Hypothalamus (tissue), 51 donors: ENCODE data around the gene C14orf180.

Experiments used
- DNase-seq, 51 donors: peaks; one replicate each; lab custom pipeline; 2025; lab: John Stamatoyannopoulos, UW

Gene C14orf180

GRCh38 chr14:104591031-104591430 is 11.5 kb downstream of the C14orf180 start:
- DNase-seq, result no peak

DNA sequence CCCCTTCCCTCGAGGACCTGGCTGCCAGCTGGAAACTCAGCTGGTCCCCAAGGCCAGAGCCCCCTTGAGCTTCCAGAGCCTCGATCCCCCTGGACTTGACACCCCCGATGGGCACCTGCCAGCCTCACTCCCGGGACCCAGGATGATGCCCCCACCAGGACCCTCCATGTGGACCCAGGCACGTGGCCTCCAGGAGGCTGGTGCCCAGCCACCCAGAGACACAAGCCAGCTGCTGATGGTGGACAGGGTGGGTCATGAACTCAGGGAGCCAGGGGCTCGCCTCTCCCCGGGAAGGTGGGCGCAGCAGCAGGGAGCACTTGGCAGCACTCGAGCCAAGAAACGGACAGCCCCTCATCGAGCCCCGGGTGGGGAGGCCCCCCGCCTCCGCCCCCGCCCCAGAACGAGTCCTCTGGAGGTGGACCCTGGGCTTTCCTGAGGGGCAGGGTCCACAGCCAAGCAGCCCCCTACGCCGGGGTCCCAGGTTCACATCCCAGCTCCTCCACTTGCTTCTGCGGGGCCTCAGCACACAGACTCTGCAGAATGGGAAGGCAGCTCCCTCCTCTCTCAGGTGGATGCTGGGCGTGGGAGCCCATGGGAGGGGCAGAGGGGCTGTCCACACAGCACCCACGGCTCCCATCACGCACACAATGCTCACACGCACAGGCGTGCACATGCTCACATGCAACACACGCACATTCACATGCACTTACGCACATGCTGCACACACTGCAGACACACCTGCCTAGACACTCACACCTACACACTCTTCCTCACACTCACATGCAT is 12.1 kb downstream of the C14orf180 start:
- DNase-seq, result no peak

GRCh38 chr14:104592292-104592672 is 12.7 kb downstream of the C14orf180 start:
- DNase-seq, result no peak

DNA sequence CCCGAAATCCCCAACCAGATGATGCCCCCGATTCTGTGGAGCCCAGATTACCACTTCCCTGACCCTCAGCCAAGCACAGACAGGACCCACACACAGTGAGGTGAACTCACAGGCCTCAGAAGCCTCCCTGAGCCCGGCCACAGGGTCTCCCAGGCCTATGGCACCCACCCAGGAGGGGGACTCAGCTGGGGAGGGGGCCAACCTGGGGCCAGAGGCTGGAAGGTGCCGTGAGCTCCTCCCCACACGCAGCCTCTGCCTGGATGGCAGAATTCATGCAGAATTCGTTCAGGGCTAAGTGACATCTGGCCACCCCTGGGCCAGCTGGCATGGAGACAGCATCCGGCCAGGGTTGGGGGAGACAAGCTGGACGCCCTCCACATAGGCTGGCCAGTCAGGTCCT is 13.2 kb downstream of the C14orf180 start:
- no peak for DNase-seq

DNA sequence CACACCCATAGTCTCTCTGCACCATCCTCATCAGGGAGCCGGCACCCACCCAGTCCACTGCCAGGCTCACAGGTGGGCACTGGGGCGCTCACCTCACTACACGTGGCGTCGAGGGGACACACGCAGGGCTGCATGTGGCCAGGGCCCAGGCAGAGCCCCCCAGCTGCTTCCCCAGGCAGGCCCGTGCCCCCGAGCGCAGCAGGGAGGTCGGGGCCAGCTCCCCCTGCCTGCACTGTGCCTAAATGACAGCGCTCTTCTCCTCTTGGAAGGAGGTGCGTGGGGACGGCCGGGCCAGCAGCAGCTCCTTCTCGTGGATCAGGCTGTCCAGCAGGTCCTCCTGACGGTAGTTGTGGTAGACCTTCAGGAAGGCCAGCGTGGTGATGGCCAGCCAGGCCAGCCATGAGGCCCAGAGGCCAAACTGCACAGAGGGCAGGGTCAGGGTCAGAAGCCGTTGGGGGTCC is 13.7 kb downstream of the C14orf180 start:
- no peak for DNase-seq

DNA sequence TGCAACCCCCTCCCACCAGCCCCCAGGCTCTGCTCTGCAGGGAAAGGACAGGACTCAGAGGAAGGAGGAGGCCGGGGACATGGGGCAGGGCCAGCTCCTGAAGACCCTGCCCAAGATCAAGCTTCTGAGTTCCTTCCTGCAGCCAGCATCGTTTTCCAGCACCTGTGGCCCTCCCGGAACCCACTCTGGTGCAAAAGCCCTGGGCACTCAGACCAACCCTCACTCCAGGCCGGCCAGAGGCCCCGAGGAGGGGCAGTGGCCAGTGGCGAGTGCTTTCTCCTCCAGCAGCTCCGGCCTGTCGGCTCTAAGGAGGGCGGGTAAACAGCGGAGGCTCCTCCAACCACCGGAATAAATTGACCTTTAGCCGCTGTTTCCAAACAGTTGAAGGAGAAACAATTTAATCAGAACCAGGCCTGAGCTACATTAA is 14.2 kb downstream of the C14orf180 start:
- no peak for DNase-seq

GRCh38 chr14:104594310-104595046 is 14.9 kb downstream of the C14orf180 start:
- DNase-seq, result no peak

DNA sequence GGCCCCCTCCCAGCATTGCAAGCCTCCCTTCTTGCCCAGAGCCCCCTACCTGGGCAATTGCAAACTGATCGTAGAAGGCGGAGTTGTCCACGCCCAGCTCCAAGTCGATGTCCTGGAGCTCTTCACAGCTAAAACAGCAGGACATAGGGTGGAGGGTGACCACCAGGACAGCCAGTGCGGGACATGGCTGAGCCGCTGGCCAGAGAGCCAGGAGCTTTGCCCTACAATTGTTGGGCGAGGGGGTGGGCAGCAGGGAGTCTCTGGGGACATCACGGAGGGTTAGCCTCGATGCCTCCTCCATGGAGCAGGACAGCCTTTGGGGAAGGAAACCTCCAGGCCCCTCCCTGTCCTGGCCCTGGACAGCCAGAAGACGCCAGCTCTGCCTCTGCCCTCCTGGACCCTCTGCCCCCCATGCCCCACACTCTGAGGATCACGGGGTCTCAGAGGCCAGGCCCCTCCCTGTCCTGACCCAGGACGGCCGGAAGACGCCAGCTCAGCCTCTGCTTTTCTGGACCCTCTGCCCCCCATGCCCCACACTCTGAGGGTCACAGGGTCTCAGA is 15.6 kb downstream of the C14orf180 start:
- no peak for DNase-seq

DNA sequence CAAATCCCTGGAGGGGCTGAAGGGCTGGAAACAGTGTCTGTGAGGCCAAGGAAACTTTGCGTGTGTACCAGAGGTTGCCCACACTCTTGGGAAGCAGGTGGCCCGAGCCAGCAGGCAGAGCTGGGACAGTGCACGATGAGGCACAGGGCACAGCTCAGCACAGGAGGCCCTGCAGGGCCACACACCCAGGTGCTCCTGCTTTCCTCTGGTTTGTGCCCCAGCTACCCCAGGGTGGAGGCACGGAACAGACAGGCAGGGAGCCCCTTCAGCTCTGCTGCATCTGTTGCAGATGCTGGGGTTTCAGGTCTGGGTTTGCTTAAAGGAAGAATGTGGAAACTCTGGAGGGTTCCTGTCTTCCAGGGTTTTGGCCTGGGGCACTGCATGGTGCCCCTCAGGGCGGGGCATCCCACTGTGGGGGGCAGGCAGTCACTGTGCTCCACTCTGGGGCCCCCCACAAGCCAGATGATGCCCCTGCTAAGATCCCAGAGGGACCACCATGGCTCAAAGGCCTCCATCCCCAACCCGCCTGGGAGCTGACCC is 16.4 kb downstream of the C14orf180 start:
- DNase-seq, result no peak

GRCh38 chr14:104596451-104596918 is 16.9 kb downstream of the C14orf180 start:
- DNase-seq, result no peak

DNA sequence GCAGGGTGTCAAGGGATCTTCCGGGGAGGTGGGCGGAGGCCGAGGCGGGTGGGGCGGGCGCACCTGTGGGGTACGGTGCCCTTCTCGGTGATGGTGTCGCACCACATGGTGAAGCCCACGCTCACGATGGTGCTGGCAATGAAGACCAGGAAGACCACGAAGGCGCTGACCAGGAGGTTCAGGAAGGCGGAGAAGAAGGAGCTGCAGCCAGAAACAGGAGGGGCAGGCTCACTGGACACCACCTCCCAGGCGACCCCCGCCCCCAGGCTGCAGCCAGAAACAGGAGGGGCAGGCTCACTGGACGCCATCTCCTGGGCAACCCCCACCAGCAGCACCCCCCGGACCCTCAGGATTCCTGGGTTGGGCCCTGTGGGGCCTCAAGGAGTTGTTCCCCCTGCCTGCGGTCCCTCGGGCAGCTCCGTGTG is 17.4 kb downstream of the C14orf180 start:
- DNase-seq, result no peak

DNA sequence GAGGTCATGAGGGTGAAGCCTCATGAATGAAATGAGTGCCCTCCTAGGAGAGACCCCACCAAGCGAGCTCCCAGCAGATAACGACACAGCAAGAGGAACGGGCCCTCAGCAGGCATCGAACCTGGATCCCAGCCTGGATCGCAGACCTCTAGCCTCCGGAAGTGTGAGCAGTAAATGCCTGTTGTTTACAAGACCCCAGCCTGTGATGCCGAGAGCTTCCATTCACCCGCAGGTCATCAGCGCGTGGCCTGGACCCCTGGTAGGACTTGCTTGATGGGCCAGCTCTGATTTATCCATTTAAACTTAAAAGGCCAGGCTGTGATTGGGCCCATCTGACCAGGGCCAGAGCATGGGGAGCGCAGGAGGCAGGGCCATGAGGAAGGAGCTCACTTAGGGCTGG is 18.0 kb downstream of the C14orf180 start:
- no peak for DNase-seq

DNA sequence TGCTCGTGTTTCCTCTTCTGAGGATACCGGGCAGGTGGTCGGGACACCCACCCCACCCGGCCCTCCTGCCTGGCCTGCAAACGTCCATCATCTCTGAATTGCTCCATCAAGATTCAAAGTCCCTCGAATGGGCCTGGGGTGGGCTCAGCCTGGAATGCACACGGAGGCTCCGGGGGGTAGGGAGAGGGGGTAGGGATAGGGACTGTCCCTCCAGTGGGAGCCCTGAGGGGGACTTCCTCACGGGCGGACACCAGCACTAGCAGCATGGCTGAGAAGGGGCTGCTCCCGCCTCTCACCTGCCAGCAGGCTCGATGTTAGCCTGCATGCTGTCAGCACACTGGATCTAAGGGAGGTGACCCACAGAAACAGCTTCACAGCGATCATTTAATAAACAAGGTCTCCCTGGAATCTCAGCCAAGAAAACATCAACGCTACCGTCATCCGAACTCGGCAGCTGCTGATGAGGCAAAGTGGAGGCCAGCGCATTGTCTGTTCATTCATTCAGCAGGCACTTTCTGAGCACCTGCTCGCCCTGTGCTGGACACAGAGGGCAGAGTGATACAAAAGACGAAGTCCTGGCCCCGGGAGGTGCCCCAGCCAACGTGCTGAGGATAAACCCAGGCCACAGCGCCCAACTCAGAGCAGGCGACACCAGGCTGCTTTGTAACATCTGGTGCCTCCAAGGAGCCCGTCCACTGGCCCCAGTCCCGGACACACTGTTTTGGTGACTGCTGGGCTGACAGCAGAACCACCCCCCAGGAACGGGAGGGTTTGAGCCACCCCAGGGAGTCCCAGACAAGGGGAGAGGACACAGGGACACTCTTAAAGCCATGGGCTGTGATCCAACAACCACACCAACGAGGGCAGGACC is 18.7 kb downstream of the C14orf180 start:
- peak in 1 of 51 donors; percentile 42 for DNase-seq

DNA sequence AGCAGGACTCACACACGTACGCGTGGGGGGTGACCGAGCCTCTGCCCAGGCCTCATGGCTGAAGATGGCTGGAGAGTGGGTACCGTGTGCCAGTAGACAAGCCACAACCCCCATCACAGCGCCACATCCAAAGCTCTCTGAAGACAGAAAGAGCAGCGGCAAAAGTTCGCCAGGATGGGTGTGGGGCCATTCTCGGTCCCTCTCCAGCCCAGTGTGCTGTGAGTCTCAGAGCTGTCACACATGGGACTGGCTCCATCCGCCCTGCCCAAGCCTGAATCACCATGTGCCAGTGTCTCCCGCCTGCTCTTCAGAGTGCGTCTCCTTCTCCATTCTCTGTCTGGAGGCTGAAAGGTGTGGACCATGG is 19.3 kb downstream of the C14orf180 start:
- DNase-seq, result no peak

DNA sequence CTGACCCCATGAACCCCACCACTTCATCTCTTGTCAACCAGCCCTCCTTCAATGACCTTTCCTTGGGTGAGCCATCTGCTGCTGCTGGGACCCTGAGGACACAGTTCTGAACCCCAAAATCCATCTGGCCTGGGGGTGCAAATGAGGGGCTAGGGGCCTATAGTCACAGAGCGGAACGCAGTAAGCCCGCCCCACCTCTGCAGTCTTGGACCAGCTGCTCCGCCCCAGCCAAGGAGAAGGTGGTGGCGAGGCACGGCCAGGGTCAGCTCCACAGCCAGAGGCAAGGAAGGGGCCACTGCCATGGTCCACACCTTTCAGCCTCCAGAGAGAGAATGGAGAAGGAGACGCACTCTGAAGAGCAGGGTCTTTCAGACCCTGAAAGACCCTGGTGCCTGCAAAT is 19.9 kb downstream of the C14orf180 start:
- DNase-seq, result no peak

GRCh38 chr14:104600141-104600643 is 20.6 kb downstream of the C14orf180 start:
- DNase-seq, result peak in 39 of 51 donors; percentile 10 to 84 (median 49)

DNA sequence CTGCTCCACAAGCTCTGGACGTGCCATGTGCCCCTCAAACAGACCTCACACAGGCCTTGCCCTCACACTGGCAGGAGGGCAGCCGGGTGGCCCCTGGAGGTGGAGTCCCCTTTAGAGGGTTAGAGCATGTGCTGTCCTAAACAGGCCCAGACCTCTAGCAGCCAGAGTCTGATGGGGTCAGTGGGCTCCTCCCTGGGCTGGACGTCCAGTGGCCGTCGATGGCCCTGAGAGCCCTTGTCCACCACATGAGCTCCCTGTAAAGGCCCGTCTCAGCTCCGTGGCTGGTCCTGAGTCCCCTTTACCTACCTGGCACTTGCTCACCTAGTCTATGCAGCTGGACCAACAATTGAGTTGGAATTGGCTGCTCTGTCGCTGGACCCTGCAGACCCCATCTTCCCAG is 21.2 kb downstream of the C14orf180 start:
- DNase-seq, result no peak

DNA sequence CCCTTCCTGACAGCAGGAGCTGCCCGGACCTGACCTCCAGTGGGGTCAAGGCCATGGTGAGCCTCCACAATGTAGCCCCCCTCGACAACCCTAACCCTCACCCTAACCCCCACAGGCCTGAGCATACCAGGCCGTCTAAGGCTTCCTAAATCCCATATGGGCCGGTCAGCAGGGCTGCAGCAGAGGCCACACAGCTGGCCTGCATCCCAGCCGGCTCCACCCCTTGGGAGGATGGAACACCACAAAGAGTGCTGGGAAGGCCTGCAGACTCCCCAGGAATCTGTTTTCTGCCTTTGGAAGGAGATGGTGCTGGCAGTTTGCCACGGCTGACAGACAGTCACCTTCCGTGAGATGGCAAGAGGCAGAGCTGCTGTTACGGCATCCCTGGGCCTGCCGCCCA is 22.2 kb downstream of the C14orf180 start:
- DNase-seq, result peak in 1 of 51 donors; percentile 35

DNA sequence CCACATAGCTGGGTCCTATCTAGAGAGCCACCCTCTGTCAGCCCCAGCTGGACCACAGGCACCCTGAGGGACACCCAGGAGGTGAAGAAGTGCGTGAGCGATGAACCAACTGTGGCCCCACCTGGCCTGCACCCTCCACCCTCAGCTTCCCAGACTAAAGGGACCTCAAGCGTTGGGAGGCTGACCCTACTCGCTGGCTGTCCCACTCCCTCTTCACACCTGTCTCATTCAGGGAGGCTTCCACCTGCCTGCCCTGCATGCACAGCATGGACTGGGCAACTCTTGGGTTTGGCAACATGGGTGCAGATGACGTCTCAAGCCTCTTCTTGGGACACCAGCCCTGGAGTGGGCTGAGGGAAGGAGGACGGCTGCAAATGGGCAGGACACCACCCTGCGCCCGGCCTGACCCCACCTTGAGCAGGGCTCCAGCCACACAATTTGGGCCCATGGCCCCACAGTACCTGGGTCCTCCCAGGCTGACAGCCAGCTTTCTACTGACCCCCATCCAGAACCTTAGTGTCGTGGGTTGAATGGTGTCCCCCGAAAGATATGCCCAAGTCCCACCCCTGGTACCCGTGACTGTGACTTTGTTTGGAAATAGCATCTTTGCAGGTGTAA is 22.9 kb downstream of the C14orf180 start:
- DNase-seq, result no peak

DNA sequence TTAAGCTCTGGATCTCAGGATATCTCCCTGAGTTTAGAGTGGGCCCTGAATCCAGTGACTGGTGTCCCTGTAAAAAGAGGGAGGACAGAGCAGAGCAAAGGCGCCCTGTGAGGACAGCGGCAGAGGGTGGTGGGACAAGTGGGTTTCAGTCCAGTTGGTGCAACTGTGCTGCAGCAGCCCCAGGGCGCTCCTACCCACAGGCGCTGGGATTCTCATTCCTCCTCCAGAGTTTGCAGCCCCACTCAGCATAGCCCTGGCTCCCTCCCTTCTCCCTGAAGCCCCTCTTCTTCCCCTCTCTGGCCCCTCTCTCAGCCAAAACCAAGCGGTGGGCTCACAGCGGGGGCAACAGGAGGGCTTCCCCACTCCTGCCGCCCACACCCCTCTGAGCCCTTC is 23.4 kb downstream of the C14orf180 start:
- no peak for DNase-seq
